GM21723 (cell line): ENCODE measurements around the gene TMEM9.

ENCODE experiments used
- ATAC-seq: cut with Tn5 transposase; IDR thresholded peaks from one replicate; pipeline ENCODE4 v1.9.1; 2021; ENCODE audit warnings: mild to moderate bottlenecking, moderate library complexity; ENCODE audit not compliant: unreplicated experiment

Gene TMEM9

DNA sequence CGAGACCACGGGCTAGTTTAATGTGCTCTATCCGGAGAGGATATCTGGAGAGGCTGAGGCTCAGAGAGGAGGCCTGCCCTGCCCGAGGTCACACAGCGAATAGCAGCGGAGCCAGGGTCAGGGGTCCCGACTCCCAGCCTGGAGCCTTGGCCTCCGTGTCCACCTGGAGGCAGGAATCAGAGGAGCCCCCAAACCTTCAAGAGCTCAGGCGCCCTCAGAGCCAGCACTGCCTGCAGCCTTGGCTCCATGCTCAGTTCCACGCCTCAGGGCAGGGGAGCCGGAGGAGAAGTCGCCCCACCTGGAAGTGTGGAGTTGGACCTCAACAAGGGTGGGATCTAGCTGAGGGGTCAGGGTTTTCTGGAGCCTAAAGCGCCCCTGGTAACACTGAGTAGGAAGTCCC is 25.3 kb downstream of the TMEM9 start:
- no peak for ATAC-seq

DNA sequence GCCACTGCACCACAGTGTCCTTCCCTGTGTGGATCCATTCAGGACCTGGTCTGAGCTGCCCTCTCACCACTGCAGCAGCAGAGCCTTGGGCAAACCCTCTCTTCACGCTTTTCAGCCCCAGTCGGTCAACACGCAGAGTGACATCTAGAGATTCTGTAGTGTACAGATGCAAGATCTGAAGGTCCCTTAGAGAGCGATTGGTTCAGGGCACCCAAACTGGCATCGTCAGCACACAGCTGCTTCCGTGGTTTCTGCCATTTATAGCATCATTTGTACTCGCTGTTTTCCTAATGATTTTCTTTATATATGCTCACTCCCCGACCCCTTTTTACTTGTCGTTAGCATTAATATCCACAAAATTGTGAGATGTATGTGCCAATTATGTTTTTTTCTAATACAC is 25.8 kb downstream of the TMEM9 start:
- ATAC-seq = no peak

DNA sequence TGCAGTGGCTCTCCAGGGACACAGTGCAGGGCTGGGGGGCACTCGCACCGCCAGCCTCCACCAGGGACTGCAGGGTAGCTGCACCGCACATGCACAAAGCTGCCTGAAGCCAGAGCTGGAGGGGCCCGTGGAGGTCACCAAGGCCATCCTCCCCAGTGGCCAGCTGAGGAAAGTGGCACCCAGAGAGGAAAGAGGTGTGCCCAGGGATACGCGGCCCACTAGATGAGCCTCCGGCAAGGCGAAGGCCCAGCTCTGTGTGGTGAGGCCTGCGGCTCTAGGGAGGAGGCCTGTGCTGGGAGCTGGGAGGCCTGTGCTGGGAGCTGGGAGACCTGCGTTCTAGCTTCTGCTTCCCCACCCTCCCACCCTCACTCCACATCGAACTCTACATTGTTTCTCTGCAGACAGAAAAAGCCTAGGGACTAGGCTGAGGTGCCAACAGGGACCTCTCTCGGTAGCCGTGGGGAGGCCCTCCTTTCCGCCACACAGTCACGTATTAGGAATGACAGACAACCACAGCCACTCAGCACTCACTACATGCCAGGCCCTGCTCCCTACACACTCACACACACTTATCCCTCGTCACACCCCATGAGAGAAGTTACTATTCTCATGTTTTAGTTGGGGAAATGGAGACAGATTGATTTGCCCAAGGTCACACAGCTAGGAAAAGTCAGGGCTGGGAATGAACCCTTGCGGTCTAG is 26.4 kb downstream of the TMEM9 start:
- no peak for ATAC-seq

DNA sequence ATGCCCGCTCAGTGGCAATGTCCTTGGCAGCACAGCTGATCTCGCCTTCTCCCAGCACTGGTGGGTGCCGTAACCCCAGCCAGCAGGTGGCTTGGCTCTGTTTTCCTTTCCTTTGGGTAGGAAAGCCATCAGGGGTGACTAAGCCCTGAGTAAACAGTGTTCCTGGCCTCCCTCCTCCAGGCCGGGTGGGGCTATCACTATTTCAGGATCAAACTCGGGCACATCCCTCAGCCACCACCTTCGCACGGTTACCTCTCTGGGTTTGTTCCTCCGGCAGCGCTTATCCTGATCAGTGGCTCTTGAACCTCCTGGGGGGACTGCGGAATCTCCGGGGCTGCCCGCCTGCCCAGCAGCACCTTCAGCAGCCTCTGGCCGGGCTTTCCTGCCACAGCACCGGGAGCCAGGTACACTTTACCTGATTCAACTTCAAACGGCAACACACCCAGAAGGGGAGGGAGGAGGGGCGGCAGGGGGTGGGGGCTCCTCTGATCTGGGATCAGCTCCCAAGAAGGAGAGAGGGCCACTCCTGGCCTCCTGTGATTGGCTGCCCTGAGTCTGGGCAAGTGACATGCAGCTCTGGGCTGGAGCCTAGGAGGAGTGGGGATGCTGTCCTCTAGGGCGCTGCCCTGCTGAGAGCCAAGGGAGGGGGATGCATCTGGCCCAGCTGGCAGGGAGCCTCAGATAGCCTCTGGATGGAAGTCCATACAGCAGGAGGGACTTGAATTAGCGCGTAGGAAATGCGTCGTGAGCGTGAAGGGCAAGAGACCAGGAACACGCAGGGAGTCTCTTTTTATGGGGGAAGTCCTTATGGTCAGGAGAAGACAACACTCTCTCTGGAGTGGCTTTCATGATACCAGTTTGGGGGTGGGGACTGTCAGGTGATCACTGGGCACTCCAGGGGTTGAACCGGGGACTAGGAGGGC is 27.2 kb downstream of the TMEM9 start, which contains the start of gene ASCL5:
Gene ASCL5, minus strand, starts transcription at position 353 of the 923 bp plus-strand sequence. CDS start 11,812 bp downstream, outside the sequence.
- ATAC-seq = no peak

DNA sequence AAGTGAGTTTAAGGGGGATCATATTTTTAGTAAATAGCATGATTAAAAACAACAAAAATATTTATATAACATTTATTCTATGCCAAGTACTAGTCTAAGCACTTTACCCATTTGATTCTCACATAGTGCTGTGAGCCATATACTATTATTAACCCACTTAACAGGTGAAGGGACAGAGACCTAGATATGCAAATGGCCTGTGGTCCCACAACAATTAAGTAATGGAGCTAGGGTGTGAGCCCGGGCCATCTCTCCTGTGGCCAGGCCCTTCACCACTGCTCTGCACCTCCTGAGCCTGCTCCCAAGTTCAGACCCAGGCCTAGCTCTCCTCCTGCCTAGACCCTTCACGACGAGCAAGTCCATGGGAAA is 27.8 kb downstream of the TMEM9 start:
- ATAC-seq = no peak

DNA sequence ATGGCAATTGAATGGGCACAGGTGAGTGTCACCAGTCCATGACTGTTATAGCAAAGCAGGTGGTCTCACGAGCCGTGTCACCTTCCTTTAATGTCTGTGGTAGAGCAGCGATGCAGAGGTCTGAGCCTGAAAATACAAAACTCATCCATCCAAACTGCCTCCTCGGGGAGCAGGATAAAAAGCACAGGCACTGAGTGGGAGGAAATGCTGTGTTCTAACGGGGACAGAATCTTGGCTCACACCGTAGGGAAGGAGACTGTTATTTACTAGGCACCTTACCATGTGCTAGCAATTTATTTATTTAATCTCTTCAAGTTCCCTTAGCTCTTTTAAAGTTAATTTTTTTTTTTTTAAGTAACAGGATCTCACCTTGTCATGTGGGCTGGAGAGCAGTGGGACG is 28.5 kb downstream of the TMEM9 start:
- ATAC-seq = no peak

DNA sequence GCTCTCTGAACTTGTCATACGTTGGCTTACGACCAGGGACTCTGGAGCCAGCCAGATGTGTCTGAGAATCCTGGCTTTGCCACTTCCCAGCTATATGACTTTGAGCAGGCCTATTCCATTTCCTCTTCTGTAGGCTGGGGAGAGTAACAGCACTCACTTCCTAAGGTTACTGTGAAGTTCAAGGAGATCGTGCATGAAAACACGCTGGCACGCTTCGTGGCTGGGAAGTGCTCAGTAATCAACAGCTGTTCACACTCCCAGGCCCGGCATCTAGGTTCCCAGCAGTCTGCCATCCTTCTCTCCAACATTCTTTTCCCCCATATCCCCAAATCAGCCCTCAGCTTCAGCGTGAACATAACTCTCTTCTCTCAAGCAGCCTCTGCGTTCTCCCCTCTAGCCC is 29.3 kb downstream of the TMEM9 start:
- ATAC-seq = no peak

DNA sequence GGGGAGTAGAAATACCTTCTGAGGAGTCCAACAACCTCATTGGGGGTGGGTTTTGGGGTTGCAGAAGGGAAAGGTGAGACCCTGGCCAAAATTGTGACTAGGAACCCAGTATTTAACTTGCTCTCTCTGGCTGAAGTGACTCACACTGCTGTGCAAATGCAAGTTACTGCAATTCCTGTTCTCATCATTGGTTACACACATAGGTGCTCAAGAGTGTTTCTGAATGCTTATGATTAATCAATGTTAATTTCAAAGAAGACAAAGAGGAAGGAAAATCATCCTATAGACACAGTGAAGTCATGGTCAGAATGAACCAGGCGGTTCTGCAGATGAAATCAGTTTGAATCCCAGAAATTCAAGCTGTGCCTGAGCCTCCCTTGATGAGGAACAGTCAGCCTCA is 30.4 kb downstream of the TMEM9 start:
- ATAC-seq = no peak

DNA sequence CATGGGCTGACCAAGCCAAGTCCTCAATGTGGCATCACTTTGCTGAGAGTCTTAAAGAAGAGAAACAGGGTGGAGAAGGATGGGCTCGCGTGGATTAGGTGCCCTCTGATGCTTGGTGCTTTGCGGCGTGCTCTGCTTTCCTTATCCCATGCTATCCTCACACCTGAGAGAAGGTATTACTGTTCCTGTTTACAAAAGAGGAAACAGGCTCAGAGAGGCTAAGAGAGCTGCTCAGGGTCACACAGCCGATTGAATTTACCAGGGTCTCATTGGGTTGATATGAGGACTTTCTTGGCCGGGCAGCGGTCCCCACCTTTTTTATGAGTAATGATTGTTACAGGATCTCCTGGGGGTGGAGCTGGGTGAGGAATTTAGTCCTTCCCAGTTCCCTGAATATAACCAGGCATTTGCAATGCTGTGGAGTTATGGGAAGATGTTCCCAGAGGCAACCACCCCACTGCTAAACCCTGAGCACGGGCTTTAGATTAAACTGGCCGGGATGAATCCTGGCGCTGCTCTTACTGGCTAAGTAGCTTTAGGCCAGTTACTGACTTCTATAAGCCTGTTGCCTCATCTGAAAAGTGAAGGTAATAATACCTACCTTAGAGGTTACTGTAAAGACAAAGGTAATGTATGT is 31.8 kb downstream of the TMEM9 start:
- no peak for ATAC-seq

DNA sequence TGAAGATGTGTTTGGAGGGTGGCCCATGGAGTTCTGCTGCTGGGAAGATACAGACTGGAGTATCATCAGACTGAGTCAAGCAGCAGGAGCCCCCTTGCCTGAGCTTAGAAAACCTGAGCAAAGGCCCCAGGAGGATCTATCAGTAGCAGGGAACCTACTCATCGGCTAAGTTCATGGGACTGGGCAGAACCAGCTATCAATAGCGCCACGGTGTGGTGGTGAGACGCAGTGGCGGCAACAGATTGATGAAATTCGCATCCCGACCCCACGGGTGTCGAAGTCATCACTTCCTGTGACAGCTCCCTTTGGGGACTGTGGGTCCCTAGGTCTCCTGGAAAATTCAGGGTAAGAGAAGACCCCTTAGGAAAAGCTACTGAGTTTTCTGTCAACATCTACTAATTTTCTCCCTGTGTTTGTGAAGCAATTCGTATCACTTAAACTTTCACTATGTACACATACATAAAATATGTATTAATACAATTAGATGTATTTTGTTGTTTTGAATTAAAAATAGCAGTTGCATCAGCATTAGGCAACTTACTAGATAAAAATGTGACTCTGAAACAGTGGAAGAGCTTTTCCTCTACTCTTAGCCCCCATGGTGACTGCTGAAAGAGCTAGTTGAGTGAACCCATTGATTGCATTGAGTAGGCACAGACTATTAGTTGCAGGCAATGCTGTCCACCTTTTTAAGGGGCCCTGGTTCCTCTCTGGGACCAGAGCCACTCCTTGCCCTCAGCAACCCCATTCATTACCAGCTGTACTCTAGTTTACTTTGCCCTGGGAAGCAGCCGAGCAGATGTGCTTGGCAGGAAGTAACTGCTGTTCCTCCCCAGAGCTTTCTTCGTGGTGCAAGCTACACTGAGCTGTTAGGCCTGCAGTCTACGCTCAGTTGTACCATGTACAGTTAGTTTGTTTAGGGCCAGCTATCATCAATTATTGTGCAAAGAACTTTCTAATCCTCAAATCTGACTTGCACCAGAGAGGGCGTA is 34.8 kb downstream of the TMEM9 start:
- no peak for ATAC-seq

DNA sequence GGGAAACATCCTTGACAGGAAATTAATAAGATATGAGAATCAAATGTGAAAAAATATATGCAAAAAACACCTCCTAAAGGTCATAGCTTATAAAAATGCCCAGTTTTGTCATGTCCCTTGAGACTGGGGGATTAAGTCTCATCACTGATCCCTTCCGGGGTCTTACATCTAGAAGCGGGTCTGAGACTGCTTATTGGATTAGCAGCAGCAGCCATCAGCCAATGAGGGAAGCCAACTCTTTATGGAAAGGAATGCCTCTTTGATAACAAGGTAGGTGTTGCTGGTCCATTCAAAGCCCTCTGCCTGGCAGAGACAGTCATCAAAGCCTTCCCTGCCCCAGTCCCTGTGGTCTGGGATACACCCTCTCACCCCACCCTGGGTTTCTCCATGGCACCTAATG is 38.2 kb downstream of the TMEM9 start:
- no peak for ATAC-seq

DNA sequence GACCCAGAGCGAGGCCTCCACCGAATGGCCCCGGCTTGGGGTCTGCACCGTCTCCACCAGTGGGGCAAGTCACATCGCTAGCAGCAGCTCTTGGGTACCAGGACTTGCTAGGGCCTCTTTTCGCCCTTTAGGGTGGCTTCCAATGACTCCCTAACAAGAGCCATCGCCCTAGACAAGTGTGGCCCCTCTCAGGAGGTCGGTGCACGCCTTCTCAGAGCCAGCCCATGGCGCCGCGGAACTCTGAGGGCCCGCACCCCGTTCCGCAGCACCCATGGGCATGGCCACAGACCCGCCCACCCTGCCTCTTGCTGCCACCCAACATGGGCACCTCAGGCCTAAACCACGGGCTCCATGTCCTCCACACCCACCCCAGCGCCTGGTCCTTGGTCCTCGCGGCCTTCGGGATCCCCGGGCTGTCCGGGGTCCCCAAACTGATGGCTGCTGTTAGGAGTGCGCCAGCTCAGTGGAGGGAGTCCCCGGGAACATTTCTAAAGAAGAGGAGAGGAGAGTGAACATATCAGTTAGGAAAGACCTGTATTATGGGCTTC is 38.8 kb downstream of the TMEM9 start:
- no peak for ATAC-seq

DNA sequence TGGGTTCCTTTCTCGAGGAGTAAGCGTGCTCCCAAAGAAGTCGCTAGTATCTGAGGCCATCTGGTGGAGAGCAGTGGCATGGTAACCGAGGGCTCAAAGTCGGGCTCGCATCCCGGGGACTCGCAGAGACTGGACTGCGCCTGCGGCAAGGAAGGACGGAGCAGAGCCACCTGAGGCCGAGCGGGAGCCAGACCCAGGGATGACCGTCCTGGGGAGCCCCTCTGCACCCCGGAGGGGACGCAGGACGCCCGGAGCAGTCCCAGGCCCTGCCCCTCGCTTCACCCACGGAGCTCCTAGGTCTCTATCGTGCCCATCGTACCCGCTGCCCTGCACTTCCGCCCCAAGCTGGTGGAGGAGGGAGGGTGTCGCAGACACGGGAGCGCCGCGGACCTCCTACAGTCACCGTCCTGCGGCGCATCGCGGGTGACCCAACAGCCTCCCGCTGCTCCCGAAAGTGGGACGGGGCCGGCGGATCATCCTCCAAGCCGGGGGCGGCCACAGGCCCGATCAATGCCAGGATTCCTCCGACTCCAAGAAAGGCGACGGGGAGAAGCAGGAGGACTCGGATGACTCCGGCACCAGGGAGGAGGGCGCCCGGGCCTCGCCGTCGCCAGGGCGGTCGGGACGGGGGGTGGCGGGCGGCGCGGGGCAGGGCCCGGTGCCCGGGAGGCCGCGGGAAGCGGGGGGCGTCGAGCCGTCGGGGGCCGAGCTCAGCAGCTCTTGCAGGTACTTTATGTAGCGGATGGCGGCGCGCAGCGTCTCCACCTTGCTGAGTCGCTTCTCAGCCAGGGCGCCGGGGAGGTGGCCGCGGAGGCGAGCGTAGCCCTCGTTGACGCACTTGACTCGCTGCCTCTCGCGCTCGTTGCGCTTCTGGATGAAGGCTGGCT is 39.8 kb downstream of the TMEM9 start:
- peak; percentile 89 for ATAC-seq

DNA sequence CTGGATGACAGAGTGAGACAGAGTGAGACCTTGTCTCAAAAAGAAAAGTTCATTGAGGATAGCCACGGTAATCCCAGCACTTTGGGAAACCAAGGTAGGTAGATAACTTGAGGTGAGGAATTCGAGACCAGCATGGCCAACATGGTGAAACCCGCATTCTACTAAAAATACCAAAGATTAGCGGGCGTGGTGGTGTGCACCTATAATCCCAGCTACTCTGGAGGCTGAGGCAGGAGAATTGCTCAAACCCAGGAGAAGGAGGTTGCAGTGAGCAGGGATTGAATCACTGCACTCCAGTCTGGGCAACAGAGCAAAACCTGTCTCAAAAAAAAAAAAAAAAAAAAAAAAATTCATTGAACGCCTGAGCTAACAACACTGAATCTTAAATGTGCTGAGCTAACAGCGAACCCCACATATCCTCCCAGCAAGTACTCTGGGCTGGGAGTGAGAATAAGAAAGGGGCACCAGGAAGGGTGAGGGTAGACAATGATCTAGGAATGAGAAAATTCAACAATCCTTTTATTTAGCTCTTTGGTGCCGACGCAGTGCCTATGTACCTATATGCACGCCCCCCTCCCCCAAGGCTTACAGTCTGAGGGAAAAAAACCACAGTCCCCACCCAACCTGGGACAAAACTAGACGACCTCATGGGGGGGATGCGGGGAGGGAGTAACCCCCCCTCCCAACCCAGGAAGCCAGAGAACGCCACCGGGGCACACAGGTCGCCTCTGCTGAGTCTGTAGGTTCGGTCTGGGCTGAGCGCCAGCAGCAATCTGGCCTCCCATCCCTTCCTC is 40.6 kb downstream of the TMEM9 start:
- no peak for ATAC-seq

DNA sequence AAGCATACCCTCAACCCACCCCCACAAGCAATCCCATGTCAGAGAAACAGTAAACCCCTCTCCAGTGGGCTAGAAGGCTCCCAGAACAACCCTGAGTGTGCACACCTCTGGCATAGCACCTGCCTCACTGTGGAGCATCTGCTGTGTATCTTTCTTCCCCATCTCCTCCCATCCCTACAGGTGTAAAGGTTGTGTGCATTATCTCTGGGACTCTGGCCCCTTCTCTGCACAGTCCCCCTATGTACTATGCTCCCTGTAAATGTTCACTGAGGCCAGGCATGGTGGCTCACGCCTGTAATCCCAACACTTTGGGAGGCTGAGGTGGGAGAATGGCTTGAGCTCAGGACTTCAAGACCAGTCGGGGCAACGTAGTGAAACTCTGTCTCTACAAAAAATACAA is 41.3 kb downstream of the TMEM9 start:
- ATAC-seq = no peak

DNA sequence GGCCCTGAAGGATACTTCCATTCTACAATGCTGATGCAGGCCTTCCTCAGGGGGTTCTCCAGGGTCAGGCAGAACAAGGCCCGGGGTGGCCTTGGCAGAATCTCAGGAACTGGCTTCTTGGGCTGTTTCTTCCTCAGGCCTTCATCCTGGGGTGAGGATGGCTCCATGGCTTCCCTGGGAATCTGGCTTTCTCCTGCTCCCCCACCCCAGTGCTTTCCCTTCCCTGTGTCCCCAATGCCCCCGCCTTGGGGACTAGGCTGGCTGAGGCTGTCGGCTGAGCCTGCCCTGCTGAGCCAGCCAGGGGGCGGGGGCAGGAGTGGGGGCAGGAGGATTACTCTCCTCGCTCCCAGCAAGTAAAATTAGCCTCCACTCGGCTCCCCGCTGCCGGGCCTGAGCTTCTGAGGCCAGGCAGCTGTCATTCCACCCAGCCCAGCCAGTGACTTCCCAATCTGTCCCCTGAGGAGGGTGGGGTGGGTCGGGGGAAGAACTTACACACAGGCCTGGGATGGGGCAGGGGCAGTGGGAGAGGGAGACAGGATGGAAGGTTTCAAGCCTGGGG is 42.0 kb downstream of the TMEM9 start, which contains the start of gene CACNA1S:
Gene CACNA1S, minus strand, starts transcription at position 254 of the 559 bp plus-strand sequence. Its CDS starts 87 bp downstream, at position 167.
- no peak for ATAC-seq

DNA sequence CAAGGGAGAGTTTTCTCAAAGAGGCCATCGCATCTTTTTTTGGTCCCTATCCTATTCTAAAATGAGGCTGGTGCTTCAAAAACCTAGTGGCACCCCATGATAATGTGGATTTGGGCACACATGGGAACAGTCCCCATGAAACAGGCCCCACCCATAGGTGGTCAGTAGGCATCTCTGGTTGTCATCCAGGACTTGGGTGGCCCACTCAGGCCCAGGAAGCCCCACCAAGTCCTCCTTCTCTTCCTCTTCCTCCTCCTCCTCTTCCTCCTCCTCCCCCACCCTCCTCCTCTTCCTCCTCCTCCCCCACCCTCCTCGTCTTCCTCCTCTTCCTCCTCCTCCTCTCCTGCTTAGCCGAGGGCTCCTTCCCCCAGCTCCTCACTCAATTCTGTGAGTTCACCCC is 42.6 kb downstream of the TMEM9 start:
- ATAC-seq = no peak

DNA sequence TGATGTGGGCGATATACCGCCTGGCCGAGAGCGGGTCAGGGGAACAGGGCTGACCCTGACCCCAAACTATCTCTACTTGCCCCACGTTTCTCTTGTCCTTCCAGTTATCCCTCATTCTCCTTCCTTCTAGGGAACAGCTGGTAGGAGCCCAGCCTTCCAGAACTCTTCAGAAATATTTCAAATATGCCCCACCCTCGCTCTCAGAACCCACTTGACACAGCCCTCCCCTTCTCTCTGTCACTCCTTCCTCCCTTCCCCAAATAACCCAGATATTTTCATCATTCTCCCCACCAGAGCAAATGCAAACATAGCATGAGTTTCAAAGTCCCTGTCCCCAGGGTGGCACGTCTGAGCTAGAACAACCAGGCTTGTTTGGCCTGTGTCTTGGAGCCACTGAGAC is 43.1 kb downstream of the TMEM9 start:
- ATAC-seq = no peak
